ENCODE data around the gene DRAXIN. TPM values are rescaled to one million over a fixed set of nuclear protein-coding genes. Genes with fewer than 3 reads are reported as not detected.

The DRAXIN gene
- polyA plus RNA-seq, 1 donor from 2014 or later, result 33.5 TPM

- Histone ChIP-seq H2AFZ (ENCODE audit: low read depth, low read length) (no peak overlapping the region), H3K4me2 (ENCODE audit: low read length) (no peak overlapping the region), H3K27ac (ENCODE audit: low read length) (no peak overlapping the region), H3K79me2 (replicated peaks; ENCODE audit: insufficient read depth, low read length) (no peaks in the 10 kb centered on the region), H3K27me3 (ENCODE audit: insufficient read depth, low read depth, low read length) (no peaks in the 10 kb centered on the region), H3K9ac (ENCODE audit: low read length) (no peak overlapping the region), H3K36me3 (ENCODE audit: insufficient read depth, low read length) (no peaks in the 10 kb centered on the region), H3F3A (ENCODE audit: insufficient read depth, low read length, poor library complexity, severe bottlenecking) (no peaks in the 10 kb centered on the region), H3K9me2 (ENCODE audit: insufficient read depth, low read length) (no peaks in the 10 kb centered on the region), H3K9me3 (ENCODE audit: low read length) (no peaks in the 10 kb centered on the region), H3K4me3 (ENCODE audit: low read length) (no peak overlapping the region), H4K20me1 (ENCODE audit: insufficient read depth) (no peaks in the 10 kb centered on the region)
- TF ChIP-seq CTCF (IDR thresholded peaks at IDR 0.05; ENCODE audit: poor library complexity, severe bottlenecking), result no peak
- no peak for TF ChIP-seq POLR2AphosphoS5 (IDR thresholded peaks at IDR 0.05)
- no peak for TF ChIP-seq RAD21 (conservative IDR thresholded peaks at IDR 0.05)
- no peak for TF ChIP-seq TAF1 (IDR thresholded peaks at IDR 0.05; ENCODE audit: low read depth)
- no peak for TF ChIP-seq SMC3 (conservative IDR thresholded peaks at IDR 0.05; ENCODE audit: poor library complexity)
- no peak for TF ChIP-seq EP300 (conservative IDR thresholded peaks at IDR 0.05; ENCODE audit: poor library complexity, severe bottlenecking)
- no peak for TF ChIP-seq REST (IDR thresholded peaks at IDR 0.05; ENCODE audit: borderline replicate concordance)
- TF ChIP-seq EZH2 (IDR thresholded peaks at IDR 0.05; ENCODE audit: borderline replicate concordance, insufficient read depth, low read length, poor library complexity, severe bottlenecking), result no peak
- no peak for TF ChIP-seq MXI1 (conservative IDR thresholded peaks at IDR 0.05; ENCODE audit: poor library complexity, severe bottlenecking)
Measured at GRCh38 chr1:11671544-11672286, 19.8 kb upstream of the DRAXIN start.

- no peak overlapping the region for H3K4me3 ChIP-seq (ENCODE audit: low read length)
- no peaks in the 10 kb centered on the region for H3F3A ChIP-seq (ENCODE audit: insufficient read depth, low read length, poor library complexity, severe bottlenecking)
- H3K9me3 ChIP-seq (ENCODE audit: low read length), result no peaks in the 10 kb centered on the region
- H3K36me3 ChIP-seq (ENCODE audit: insufficient read depth, low read length), result no peaks in the 10 kb centered on the region
- no peak overlapping the region for H3K27ac ChIP-seq (ENCODE audit: low read length)
- H3K9me2 ChIP-seq (ENCODE audit: insufficient read depth, low read length), result no peaks in the 10 kb centered on the region
- H3K4me2 ChIP-seq (ENCODE audit: low read length), result no peak overlapping the region
- no peak overlapping the region for H2AFZ ChIP-seq (ENCODE audit: low read depth, low read length)
- H3K27me3 ChIP-seq (ENCODE audit: insufficient read depth, low read depth, low read length), result no peaks in the 10 kb centered on the region
- H3K79me2 ChIP-seq (replicated peaks; ENCODE audit: insufficient read depth, low read length), result peaks cover under 1% of the 10 kb centered on the region
- H3K9ac ChIP-seq (ENCODE audit: low read length), result no peak overlapping the region
- no peaks in the 10 kb centered on the region for H4K20me1 ChIP-seq (ENCODE audit: insufficient read depth)
- TF ChIP-seq EZH2 (IDR thresholded peaks at IDR 0.05; ENCODE audit: borderline replicate concordance, insufficient read depth, low read length, poor library complexity, severe bottlenecking) (no peak), CTCF (IDR thresholded peaks at IDR 0.05; ENCODE audit: poor library complexity, severe bottlenecking) (no peak), REST (IDR thresholded peaks at IDR 0.05; ENCODE audit: borderline replicate concordance) (no peak), EP300 (conservative IDR thresholded peaks at IDR 0.05; ENCODE audit: poor library complexity, severe bottlenecking) (no peak), RAD21 (conservative IDR thresholded peaks at IDR 0.05) (no peak), POLR2AphosphoS5 (IDR thresholded peaks at IDR 0.05) (no peak), TAF1 (IDR thresholded peaks at IDR 0.05; ENCODE audit: low read depth) (no peak), SMC3 (conservative IDR thresholded peaks at IDR 0.05; ENCODE audit: poor library complexity) (no peak), MXI1 (conservative IDR thresholded peaks at IDR 0.05; ENCODE audit: poor library complexity, severe bottlenecking) (no peak)
Measured at GRCh38 chr1:11673089-11673769, 18.3 kb upstream of the DRAXIN start.

All from neural cell (in vitro differentiated cells).